Ecto neural progenitor cell (in vitro differentiated cells): ENCODE data around the gene FBH1.
A peak's percentile ranks its signal among the peaks of the same experiment; 100 is the strongest.
"Not testable (repeated sequence)": the region's sequence is repeated elsewhere in the genome, so short reads cannot be mapped to it uniquely, and the experiment has no call there.

Experiments
- DNase-seq: peaks from one replicate; pipeline ENCODE4 v3.0.0-alpha.2; 2018; ENCODE audit warnings: low spot score

The FBH1 gene

GRCh38 chr10:5889624-5890451, at the start of gene FBH1, which contains the start of gene ANKRD16:
TSS of gene FBH1 (plus strand) at chr10:5890243. CDS start at chr10:5890346, 103 bp downstream.
TSS of gene ANKRD16 (minus strand) at chr10:5889893. CDS start at chr10:5889354, 539 bp downstream.
- DNase-seq: peak; percentile 99

- DNase-seq: peak; percentile 62
These were observed 49.4 kb upstream of the FBH1 start for GRCh38 chr10:5840314-5841307.

- DNase-seq: no peak
These were observed 48.1 kb upstream of the FBH1 start for GRCh38 chr10:5841965-5842364.

- no peak for DNase-seq
These were observed 46.2 kb upstream of the FBH1 start for GRCh38 chr10:5843686-5844344.

- no peak for DNase-seq
These were observed 45.5 kb upstream of the FBH1 start for GRCh38 chr10:5844345-5845055.

- not testable (repeated sequence) for DNase-seq
These were observed 43.4 kb upstream of the FBH1 start for GRCh38 chr10:5846667-5847066.

- no peak for DNase-seq
These were observed 35.9 kb upstream of the FBH1 start for GRCh38 chr10:5854131-5854475.

- DNase-seq: no peak
These were observed 33.9 kb upstream of the FBH1 start for GRCh38 chr10:5855979-5856700.

- no peak for DNase-seq
These were observed 33.4 kb upstream of the FBH1 start for GRCh38 chr10:5856701-5857004.

GRCh38 chr10:5858811-5859210, 31.2 kb upstream of the FBH1 start:
- no peak for DNase-seq

GRCh38 chr10:5860066-5860465, 30.0 kb upstream of the FBH1 start:
- no peak for DNase-seq

- DNase-seq: no peak
These were observed 27.6 kb upstream of the FBH1 start for GRCh38 chr10:5862360-5862961.

- not testable (repeated sequence) for DNase-seq
These were observed 26.9 kb upstream of the FBH1 start for GRCh38 chr10:5862981-5863685.

- DNase-seq: not testable (repeated sequence)
These were observed 23.5 kb upstream of the FBH1 start for GRCh38 chr10:5866451-5867081.

GRCh38 chr10:5867091-5867615, 22.9 kb upstream of the FBH1 start:
- not testable (repeated sequence) for DNase-seq

- not testable (repeated sequence) for DNase-seq
These were observed 21.7 kb upstream of the FBH1 start for GRCh38 chr10:5868383-5868782.

GRCh38 chr10:5869156-5869555, 20.9 kb upstream of the FBH1 start:
- no peak for DNase-seq

GRCh38 chr10:5871596-5871995, 18.4 kb upstream of the FBH1 start:
- DNase-seq: no peak

GRCh38 chr10:5873515-5873995, 16.5 kb upstream of the FBH1 start:
- peak; percentile 67 for DNase-seq
